ENCODE data around the gene ITFG2. TPM values are rescaled to one million over a fixed set of nuclear protein-coding genes. Genes with fewer than 3 reads are reported as not detected.
A peak's percentile ranks its signal among the peaks of the same experiment; 100 is the strongest.

The ITFG2 gene
- total RNA-seq, 1 experiment from 2014 or later = 39.2 TPM

- no peaks in the 10 kb centered on the region for H3K4me1 ChIP-seq (ENCODE audit: insufficient read depth, low read length, poor library complexity, severe bottlenecking)
- no peak overlapping the region for H3K27ac ChIP-seq (ENCODE audit: low read depth, low read length, poor library complexity, severe bottlenecking)
- H3K4me3 ChIP-seq (ENCODE audit: low read depth, low read length, poor library complexity, severe bottlenecking) = no peak overlapping the region
- ChIA-PET POLR2A (ENCODE audit: low non-redundant PET) (no interaction called here), CTCF (no interaction called here)
- intact Hi-C loops (cut with micrococcal nuclease; ENCODE audit: unreplicated experiment) = no loop called here
- H3K27me3 ChIP-seq (replicated peaks; ENCODE audit: insufficient read depth, low read depth, low read length, poor library complexity) = peaks cover 2% of the 10 kb centered on the region
- TF ChIP-seq CTCF (conservative IDR thresholded peaks at IDR 0.05; ENCODE audit: low read depth, low read length) = no peak
- TF ChIP-seq EZH2 (IDR thresholded peaks at IDR 0.05; ENCODE audit: borderline replicate concordance, low read depth, low read length, poor library complexity, severe bottlenecking) = no peak
- H3K36me3 ChIP-seq (ENCODE audit: insufficient read depth, low read length, poor library complexity, severe bottlenecking) = no peaks in the 10 kb centered on the region
- no TSS peak for BruUV-seq (replicated peaks)
- DNase-seq (ENCODE audit: low spot score) = no peak
- no peaks in the 10 kb centered on the region for H3K9me3 ChIP-seq (ENCODE audit: low read depth, low read length, poor library complexity, severe bottlenecking)
Measured at GRCh38 chr12:2776129-2776806, 36.2 kb upstream of the ITFG2 start.

- H3K36me3 ChIP-seq (ENCODE audit: insufficient read depth, low read length, poor library complexity, severe bottlenecking) = no peaks in the 10 kb centered on the region
- peaks cover 4% of the 10 kb centered on the region for H3K27me3 ChIP-seq (replicated peaks; ENCODE audit: insufficient read depth, low read depth, low read length, poor library complexity)
- H3K9me3 ChIP-seq (ENCODE audit: low read depth, low read length, poor library complexity, severe bottlenecking) = no peaks in the 10 kb centered on the region
- CTCF ChIA-PET = no interaction called here
- no TSS peak for BruUV-seq (replicated peaks)
- TF ChIP-seq CTCF (conservative IDR thresholded peaks at IDR 0.05; ENCODE audit: low read depth, low read length) (no peak), EZH2 (IDR thresholded peaks at IDR 0.05; ENCODE audit: borderline replicate concordance, low read depth, low read length, poor library complexity, severe bottlenecking) (no peak)
- POLR2A ChIA-PET (ENCODE audit: low non-redundant PET) = no interaction called here
- no peak for DNase-seq (ENCODE audit: low spot score)
- intact Hi-C loops (cut with micrococcal nuclease; ENCODE audit: unreplicated experiment) = no loop called here
- no peak overlapping the region for H3K4me3 ChIP-seq (ENCODE audit: low read depth, low read length, poor library complexity, severe bottlenecking)
- no peaks in the 10 kb centered on the region for H3K4me1 ChIP-seq (ENCODE audit: insufficient read depth, low read length, poor library complexity, severe bottlenecking)
- H3K27ac ChIP-seq (ENCODE audit: low read depth, low read length, poor library complexity, severe bottlenecking) = no peak overlapping the region
Measured at GRCh38 chr12:2779281-2779680, 33.2 kb upstream of the ITFG2 start.

GRCh38 chr12:2783936-2784600, 28.4 kb upstream of the ITFG2 start:
- peak; percentile 69 for DNase-seq (ENCODE audit: low spot score)
- intact Hi-C loops (cut with micrococcal nuclease; ENCODE audit: unreplicated experiment) = loop anchor here (1.0 to 5.0 kb wide), 2 partner anchors 47 to 101 kb away; no protein-coding TSS in a partner anchor
- TF ChIP-seq CTCF (conservative IDR thresholded peaks at IDR 0.05; ENCODE audit: low read depth, low read length) = peak; percentile 96
- no peak for TF ChIP-seq EZH2 (IDR thresholded peaks at IDR 0.05; ENCODE audit: borderline replicate concordance, low read depth, low read length, poor library complexity, severe bottlenecking)
- Histone ChIP-seq H3K4me1 (ENCODE audit: insufficient read depth, low read length, poor library complexity, severe bottlenecking) (no peaks in the 10 kb centered on the region), H3K36me3 (ENCODE audit: insufficient read depth, low read length, poor library complexity, severe bottlenecking) (no peaks in the 10 kb centered on the region), H3K4me3 (ENCODE audit: low read depth, low read length, poor library complexity, severe bottlenecking) (peak overlapping the region; percentile 35), H3K9me3 (ENCODE audit: low read depth, low read length, poor library complexity, severe bottlenecking) (no peaks in the 10 kb centered on the region), H3K27me3 (replicated peaks; ENCODE audit: insufficient read depth, low read depth, low read length, poor library complexity) (peaks cover 12% of the 10 kb centered on the region), H3K27ac (ENCODE audit: low read depth, low read length, poor library complexity, severe bottlenecking) (no peak overlapping the region)
- ChIA-PET POLR2A (ENCODE audit: low non-redundant PET) (no interaction called here), CTCF (interaction anchor here (0.5 to 1.7 kb wide), 11 partner anchors 9 to 159 kb away, joined by 3 to 14 read pairs (median 3); no protein-coding TSS in a partner anchor)
- BruUV-seq (replicated peaks) = no TSS peak
